SHP77 treated with DMSO at 0.1 percent for 48 hours (cell line): ENCODE results near the gene NMD3.
"Not testable (repeated sequence)": the region's sequence is repeated elsewhere in the genome, so short reads cannot be mapped to it uniquely, and the experiment has no call there.

Experiments used
- DNase-seq: peaks from one replicate; lab custom pipeline; 2025; lab: John Stamatoyannopoulos, UW

NMD3 gene

DNA sequence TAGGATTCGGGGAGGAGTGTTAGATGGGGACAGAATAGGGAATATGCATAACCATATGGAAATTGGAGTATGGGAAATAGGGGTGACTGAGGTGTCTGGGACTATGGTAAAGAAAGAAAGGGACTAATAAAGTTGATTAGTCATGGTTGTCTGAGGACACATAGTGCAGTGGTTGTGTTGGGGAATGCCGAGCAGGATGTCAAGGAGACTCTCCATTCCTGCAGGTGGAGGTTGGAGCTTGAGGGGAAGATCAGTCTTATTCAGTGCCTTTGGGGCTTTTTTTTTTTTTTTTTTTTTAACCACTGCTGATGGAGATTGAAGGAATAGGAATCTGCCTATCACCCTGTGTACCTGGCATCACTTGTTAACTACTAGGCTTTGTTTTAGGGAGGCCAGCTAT is 10.8 kb downstream of the NMD3 start:
- DNase-seq = no peak

GRCh38 chr3:161233557-161233956 is 12.4 kb downstream of the NMD3 start:
- no peak for DNase-seq

DNA sequence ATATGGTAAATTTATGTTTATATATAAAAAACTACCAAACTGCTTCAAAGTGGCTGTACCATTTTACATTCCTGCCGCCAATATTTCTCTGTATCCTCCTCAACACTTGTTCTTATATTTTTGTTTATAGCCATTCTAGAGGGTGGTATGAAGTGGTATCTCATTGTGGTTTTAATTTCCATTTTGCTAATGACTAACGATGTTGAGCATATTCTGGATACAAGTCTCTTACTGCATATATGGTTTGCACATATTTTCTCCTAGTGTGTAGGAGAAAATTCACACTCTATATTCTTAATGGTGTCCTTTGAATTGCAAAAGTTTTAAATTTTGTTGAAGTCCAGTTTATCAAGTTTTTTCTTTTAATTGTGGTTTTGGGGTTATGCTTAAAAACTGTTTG is 15.1 kb downstream of the NMD3 start:
- no peak for DNase-seq

DNA sequence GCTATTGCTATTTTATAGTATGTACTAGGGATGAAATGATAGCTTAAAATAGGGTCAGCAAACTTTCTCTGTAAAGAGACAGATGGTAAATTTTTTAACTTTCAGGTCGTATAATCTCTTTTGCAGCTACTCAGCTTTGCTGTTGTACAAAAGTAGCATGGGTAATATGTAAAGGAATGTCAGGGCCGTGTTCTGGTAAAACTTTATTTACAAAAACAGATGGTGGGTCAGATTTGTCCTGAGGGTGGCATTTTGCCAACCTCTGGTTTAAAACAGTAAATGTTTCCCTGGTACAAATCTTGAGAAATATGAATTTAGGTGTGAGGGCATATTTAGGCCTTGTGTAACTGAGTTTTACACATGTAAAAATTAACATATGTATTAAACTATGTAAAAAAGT is 18.6 kb downstream of the NMD3 start:
- DNase-seq = no peak

GRCh38 chr3:161244538-161244937 is 23.4 kb downstream of the NMD3 start:
- DNase-seq = no peak

GRCh38 chr3:161247049-161247448 is 25.9 kb downstream of the NMD3 start:
- DNase-seq = no peak

- no peak for DNase-seq
These were observed 29.0 kb downstream of the NMD3 start for GRCh38 chr3:161250116-161250515.

DNA sequence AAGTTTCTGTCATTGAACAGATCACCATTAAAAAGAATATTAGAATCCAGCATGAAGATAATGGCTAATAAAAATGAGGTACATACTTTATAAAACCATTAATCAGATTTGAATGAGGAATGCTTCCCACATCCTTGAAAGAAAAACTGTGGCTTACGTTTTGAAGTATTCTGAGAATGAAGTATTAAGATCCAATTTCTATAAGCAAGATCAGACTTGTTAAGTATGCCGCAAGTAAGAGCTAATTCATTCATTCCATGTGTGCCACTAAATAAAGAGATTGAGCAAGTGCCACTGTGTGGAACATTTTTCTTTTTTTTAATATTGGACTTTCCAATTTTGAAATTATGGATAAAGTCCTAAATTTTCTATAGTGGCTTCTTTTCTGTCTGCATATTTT is 30.6 kb downstream of the NMD3 start:
- DNase-seq = no peak

- DNase-seq = no peak
These were observed 31.0 kb downstream of the NMD3 start for GRCh38 chr3:161252143-161252542.

DNA sequence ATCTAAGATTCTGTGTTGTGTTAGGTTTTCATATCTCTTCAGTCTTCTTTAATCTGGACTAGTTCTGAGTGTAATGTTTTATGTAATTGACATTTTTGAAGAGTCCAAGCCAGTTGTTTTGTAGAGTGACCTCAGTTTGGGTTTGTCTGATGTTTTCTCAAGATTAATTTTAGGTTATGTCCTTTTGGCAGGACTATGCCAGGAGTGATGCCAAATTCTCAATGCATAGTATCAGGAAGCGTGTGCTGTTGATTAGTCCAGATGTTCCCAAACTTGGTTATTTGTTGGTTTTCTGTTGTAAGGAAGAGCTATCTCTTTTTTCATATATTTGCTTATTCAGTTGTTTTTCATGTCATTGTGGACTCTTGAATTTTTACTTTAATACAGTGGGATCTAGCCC is 32.6 kb downstream of the NMD3 start:
- no peak for DNase-seq

DNA sequence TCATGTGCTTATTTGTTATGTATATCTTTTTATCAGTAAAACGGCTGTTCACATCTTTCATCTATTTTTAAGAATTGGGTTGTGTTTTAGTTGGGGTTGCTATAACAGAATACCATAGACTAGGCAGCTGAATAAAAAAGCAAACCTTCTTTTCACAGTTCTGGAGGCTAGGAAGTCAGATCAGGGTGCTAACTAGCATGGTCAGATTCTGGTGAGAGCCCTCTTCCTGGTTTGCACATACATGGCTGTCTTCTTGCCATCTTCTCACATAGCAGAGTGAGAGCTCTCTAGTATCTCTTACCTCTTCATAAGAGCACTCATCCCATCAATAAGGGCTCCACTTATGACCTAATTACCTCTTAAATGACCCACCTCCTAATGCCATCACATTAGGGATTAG is 33.8 kb downstream of the NMD3 start:
- DNase-seq = no peak

DNA sequence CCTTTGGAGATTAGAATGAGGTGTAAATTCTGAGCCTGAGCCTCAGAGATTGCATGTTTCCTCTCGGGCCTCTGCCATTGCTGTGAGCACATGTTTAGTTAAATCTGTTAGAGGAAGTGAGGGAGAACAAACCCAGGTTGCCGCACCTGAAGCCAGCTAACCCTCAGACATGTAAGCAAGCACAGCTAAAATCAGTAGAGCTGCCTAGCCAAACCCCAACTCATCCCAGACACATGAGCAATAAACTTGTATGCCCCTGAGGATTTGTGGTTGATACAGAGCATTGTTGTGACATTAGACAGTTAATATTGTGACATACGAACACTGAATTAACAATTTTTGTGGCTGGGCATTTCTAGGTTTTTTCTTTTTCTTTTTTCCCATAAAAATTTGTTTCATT is 41.9 kb downstream of the NMD3 start:
- DNase-seq = no peak

GRCh38 chr3:161264852-161265251 is 43.7 kb downstream of the NMD3 start:
- no peak for DNase-seq

DNA sequence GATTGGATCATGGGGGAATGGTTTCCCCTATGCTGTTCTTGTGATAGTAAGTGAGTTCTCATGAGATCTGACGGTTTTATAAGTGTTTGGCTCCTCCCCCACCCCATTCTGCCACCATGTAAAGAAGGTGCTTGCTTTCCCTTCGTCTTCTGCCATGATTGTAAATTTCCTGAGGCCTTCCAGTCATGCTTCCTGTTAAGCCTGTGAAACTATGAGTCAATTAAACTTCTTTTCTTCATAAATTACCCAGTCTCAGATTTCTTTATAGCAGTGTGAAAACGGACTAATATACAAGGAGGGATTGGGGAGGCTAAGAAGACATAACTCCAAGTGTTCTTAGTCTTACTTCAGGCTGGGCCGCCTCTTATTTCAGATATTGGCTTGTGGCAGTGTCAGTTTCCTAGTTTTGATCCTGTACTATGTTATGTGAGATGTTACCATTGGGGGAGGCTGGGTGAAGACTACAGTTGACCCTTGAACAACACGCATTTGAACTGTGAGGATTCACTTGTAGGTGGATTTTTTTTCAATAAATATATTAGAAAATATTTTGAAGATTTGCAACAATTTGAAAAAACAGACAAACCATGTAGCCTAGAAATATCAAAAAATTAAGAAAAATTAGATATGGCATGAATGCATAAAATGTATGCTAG is 44.9 kb downstream of the NMD3 start:
- DNase-seq = no peak

DNA sequence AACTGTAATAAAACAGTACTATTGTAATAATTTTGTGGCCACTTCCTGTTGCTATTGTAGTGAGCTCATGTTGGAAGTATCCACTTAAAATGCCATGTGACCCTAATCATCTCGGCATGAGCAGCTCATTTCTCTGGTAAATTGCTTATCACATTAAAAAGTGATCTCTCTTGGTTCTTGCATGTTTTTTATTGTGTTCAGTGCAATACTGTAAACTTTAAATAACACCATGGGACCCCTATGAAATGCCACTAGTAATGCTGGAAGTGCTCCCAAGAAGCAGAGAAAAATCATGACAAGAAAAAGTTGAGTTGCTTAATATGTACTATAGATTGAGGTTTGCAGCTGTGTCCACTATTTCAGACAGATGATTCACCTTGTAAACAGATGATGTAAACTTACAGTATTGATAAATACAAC is 45.6 kb downstream of the NMD3 start:
- DNase-seq = peak; percentile 39

DNA sequence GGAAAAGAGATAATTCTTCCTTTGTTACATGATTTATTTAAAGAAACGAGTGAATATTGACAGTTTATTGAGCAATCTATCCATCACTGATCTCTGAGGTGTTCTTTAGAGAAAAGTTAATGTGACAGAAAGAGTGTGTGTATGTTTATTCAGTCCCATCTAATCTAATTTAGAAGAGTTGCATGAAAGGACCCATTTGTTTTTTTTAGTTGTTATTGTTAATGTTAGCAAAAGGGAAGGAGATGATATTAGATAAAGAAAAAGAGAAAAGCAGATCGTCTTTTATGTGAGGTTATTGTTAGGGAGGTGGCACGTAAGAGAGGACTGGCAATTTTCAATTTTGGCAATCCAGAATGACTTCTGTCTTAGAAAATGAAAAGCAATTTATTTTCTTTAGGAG is 46.5 kb downstream of the NMD3 start:
- DNase-seq = no peak

- DNase-seq = no peak
These were observed 47.5 kb downstream of the NMD3 start for GRCh38 chr3:161268601-161269000.

DNA sequence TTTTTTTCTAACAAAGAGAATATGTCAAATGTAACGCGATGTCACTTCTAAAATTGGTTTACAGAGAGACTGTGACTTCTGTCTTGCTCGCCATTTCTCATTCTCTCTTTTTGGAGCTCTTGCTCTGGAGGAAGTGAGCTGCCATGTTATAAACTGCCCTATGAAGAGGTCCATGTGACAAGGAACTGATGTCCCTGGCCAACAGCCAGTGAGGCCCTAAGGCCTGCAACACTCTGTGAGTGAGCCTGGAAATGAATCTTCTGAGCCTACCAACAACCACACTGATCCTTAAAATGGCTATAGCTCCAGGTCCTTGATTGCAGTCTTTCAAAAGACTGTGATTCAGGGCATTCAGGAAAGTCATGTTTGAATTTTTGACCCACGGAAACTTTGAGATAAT is 49.9 kb downstream of the NMD3 start:
- no peak for DNase-seq

DNA sequence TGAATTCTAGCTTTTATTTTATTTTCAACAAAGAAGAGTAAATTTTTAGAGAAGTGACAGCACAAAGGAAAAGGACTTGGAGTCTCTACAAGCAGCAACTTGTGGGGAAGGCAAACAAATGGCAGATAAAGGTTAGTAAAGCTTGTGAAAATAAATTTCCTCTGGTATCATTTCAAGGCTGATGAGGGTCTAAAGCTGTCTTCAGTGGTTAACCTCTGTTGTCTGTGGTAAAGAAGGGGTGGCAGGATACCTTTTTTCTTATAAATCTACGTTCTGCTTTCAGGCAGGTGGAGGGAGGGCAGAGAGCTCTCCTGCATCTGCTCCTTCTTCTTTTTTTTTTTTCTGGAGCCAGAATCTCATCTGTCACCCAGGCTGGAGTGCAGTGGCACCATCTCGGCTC is 50.5 kb downstream of the NMD3 start:
- no peak for DNase-seq

GRCh38 chr3:161272524-161272923 is 51.4 kb downstream of the NMD3 start:
- no peak for DNase-seq

GRCh38 chr3:161273589-161274218 is 52.6 kb downstream of the NMD3 start:
- DNase-seq = no peak

DNA sequence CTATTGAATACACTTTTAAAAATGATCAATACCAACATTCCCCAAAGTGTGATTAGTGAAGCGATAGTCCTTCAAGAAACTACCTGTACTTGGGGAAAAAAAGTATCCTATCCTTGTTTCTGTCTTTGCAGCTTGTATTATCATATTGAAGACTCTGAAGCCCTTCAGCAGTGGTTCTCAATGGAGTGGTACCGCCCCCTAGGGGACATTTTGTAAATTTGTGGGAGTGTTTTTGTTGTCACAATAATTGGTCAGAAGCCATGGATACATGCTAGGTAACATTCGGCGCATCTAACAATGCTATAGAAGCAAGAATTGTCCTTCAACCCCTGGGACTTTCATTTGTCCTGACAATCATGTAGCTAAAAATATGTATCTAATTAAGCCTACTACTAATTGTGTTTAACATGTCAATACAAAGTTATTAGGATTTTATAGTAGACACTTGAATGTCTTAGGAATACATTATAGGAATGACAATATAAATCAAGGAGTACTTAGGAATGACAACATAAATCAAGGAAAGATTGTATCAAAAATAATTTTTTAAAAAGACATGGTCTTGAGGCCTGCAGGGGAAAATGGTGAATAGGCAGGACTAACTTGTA is 53.7 kb downstream of the NMD3 start:
- DNase-seq = peak; percentile 23

- no peak for DNase-seq
These were observed 54.8 kb downstream of the NMD3 start for GRCh38 chr3:161275919-161276318.

GRCh38 chr3:161282387-161282786 is 61.3 kb downstream of the NMD3 start:
- DNase-seq = not testable (repeated sequence)
